Measurements from ENCODE around the gene CKAP2L. TPM values are rescaled to one million over a fixed set of nuclear protein-coding genes. Genes with fewer than 3 reads are reported as not detected.

CKAP2L gene
- polyA plus RNA-seq, 1 donor from 2014 or later, result 0.78 TPM

- Histone ChIP-seq H3K79me2 (replicated peaks; ENCODE audit: insufficient read depth, low read length) (no peaks in the 10 kb centered on the region), H3K36me3 (ENCODE audit: insufficient read depth, low read length) (no peaks in the 10 kb centered on the region), H2AFZ (ENCODE audit: low read depth, low read length) (no peak overlapping the region), H3K4me2 (ENCODE audit: low read length) (no peak overlapping the region), H4K20me1 (ENCODE audit: insufficient read depth) (no peaks in the 10 kb centered on the region), H3F3A (ENCODE audit: insufficient read depth, low read length, poor library complexity, severe bottlenecking) (no peaks in the 10 kb centered on the region), H3K27ac (ENCODE audit: low read length) (no peak overlapping the region), H3K9ac (ENCODE audit: low read length) (no peak overlapping the region), H3K9me2 (ENCODE audit: insufficient read depth, low read length) (no peaks in the 10 kb centered on the region), H3K4me3 (ENCODE audit: low read length) (no peak overlapping the region), H3K9me3 (ENCODE audit: low read length) (no peaks in the 10 kb centered on the region), H3K27me3 (ENCODE audit: insufficient read depth, low read depth, low read length) (no peaks in the 10 kb centered on the region)
- TF ChIP-seq CTCF (IDR thresholded peaks at IDR 0.05; ENCODE audit: poor library complexity, severe bottlenecking), result no peak
- TF ChIP-seq RAD21 (conservative IDR thresholded peaks at IDR 0.05), result no peak
- TF ChIP-seq EZH2 (IDR thresholded peaks at IDR 0.05; ENCODE audit: borderline replicate concordance, insufficient read depth, low read length, poor library complexity, severe bottlenecking), result no peak
- TF ChIP-seq, protein P1, sequence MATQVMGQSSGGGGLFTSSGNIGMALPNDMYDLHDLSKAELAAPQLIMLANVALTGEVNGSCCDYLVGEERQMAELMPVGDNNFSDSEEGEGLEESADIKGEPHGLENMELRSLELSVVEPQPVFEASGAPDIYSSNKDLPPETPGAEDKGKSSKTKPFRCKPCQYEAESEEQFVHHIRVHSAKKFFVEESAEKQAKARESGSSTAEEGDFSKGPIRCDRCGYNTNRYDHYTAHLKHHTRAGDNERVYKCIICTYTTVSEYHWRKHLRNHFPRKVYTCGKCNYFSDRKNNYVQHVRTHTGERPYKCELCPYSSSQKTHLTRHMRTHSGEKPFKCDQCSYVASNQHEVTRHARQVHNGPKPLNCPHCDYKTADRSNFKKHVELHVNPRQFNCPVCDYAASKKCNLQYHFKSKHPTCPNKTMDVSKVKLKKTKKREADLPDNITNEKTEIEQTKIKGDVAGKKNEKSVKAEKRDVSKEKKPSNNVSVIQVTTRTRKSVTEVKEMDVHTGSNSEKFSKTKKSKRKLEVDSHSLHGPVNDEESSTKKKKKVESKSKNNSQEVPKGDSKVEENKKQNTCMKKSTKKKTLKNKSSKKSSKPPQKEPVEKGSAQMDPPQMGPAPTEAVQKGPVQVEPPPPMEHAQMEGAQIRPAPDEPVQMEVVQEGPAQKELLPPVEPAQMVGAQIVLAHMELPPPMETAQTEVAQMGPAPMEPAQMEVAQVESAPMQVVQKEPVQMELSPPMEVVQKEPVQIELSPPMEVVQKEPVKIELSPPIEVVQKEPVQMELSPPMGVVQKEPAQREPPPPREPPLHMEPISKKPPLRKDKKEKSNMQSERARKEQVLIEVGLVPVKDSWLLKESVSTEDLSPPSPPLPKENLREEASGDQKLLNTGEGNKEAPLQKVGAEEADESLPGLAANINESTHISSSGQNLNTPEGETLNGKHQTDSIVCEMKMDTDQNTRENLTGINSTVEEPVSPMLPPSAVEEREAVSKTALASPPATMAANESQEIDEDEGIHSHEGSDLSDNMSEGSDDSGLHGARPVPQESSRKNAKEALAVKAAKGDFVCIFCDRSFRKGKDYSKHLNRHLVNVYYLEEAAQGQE (IDR thresholded peaks at IDR 0.05; ENCODE audit: borderline replicate concordance), result no peak
- no peak for TF ChIP-seq EP300 (conservative IDR thresholded peaks at IDR 0.05; ENCODE audit: poor library complexity, severe bottlenecking)
- no peak for TF ChIP-seq POLR2AphosphoS5 (IDR thresholded peaks at IDR 0.05)
- TF ChIP-seq SMC3 (conservative IDR thresholded peaks at IDR 0.05; ENCODE audit: poor library complexity), result no peak
- no peak for TF ChIP-seq TAF1 (IDR thresholded peaks at IDR 0.05; ENCODE audit: low read depth)
- TF ChIP-seq MXI1 (conservative IDR thresholded peaks at IDR 0.05; ENCODE audit: poor library complexity, severe bottlenecking), result no peak
Observed at GRCh38 chr2:112798979-112799975, 34.9 kb upstream of the CKAP2L start.

- no peak overlapping the region for H3K4me3 ChIP-seq (ENCODE audit: low read length)
- H3F3A ChIP-seq (ENCODE audit: insufficient read depth, low read length, poor library complexity, severe bottlenecking), result no peaks in the 10 kb centered on the region
- H3K9me2 ChIP-seq (ENCODE audit: insufficient read depth, low read length), result no peaks in the 10 kb centered on the region
- no peak overlapping the region for H3K4me2 ChIP-seq (ENCODE audit: low read length)
- no peak overlapping the region for H3K9ac ChIP-seq (ENCODE audit: low read length)
- no peak overlapping the region for H2AFZ ChIP-seq (ENCODE audit: low read depth, low read length)
- no peaks in the 10 kb centered on the region for H3K27me3 ChIP-seq (ENCODE audit: insufficient read depth, low read depth, low read length)
- no peaks in the 10 kb centered on the region for H3K36me3 ChIP-seq (ENCODE audit: insufficient read depth, low read length)
- H3K9me3 ChIP-seq (ENCODE audit: low read length), result no peaks in the 10 kb centered on the region
- TF ChIP-seq MXI1 (conservative IDR thresholded peaks at IDR 0.05; ENCODE audit: poor library complexity, severe bottlenecking) (no peak), CTCF (IDR thresholded peaks at IDR 0.05; ENCODE audit: poor library complexity, severe bottlenecking) (no peak), EZH2 (IDR thresholded peaks at IDR 0.05; ENCODE audit: borderline replicate concordance, insufficient read depth, low read length, poor library complexity, severe bottlenecking) (no peak), TAF1 (IDR thresholded peaks at IDR 0.05; ENCODE audit: low read depth) (no peak), EP300 (conservative IDR thresholded peaks at IDR 0.05; ENCODE audit: poor library complexity, severe bottlenecking) (no peak), POLR2AphosphoS5 (IDR thresholded peaks at IDR 0.05) (no peak), SMC3 (conservative IDR thresholded peaks at IDR 0.05; ENCODE audit: poor library complexity) (no peak), RAD21 (conservative IDR thresholded peaks at IDR 0.05) (no peak)
- TF ChIP-seq, protein P1 (IDR thresholded peaks at IDR 0.05; ENCODE audit: borderline replicate concordance), result no peak
- no peak overlapping the region for H3K27ac ChIP-seq (ENCODE audit: low read length)
- H3K79me2 ChIP-seq (replicated peaks; ENCODE audit: insufficient read depth, low read length), result no peaks in the 10 kb centered on the region
- no peaks in the 10 kb centered on the region for H4K20me1 ChIP-seq (ENCODE audit: insufficient read depth)
Observed at GRCh38 chr2:112796486-112796885, 32.1 kb upstream of the CKAP2L start.
